Measurements from ENCODE around the gene TPMT.
"Not testable (repeated sequence)": the region's sequence is repeated elsewhere in the genome, so short reads cannot be mapped to it uniquely, and the experiment has no call there.

Gene TPMT

DNA sequence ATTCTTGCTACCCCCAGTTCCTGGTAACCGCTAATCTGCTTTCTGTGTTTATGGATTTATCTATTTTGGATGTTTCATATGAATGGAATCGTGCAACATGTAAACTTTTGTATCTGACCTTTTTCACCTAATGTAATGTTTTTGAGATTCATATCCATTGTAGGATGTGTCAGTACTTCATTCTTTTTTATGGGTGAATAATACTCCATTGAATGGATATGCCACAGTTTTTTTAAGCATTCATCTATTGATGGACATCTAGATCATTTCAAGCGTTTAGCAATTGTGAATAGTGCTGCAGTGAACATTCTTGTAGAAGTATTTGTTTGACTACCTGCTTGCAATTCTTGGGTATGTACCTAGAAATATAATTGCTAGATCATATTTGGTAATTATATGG is 13.4 kb upstream of the TPMT start:
- Mint-ChIP-seq H3K4me1 (no peaks in the 10 kb centered on the region), H3K4me3 (no peak overlapping the region), H3K36me3 (peaks cover 51% of the 10 kb centered on the region), H3K27ac (no peak overlapping the region), H3K9me3 (peaks cover 3% of the 10 kb centered on the region), H3K27me3 (no peaks in the 10 kb centered on the region)
- no peak for ATAC-seq

DNA sequence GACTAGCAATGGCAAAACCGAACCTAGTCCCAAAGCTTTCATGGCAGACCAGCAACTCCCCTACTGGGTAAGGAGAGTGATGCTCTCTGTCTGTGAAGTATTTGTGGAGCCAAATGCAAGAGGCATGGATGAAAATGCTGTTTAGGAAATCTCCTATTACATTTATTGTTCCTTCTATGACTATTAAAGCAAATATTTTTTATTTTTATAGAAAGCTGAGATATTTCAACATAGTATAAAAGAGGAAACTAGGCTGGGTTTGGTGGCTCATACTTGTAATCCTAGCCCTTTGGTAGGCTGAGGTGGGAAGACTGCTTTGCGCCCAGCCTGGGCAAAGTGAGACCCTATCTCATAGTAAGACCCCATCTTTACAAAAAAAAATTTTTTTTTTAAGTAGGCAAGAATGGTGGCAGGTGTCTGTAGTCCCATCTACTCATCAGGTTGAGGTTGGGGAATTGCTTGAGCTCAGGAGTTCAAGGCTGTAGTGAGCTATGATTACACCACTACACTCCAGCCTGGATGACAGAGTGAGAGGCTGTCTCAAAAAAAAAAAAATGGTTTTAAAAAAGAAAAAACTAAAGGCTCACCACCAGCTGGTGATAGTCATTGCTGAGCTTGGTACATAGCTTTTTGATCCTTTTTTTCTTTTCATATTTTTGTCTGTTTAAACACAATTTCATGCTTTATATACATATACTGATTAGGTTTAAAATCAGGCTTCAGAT is 11.6 kb upstream of the TPMT start:
- H3K27me3 Mint-ChIP-seq, result no peaks in the 10 kb centered on the region
- no peak for ATAC-seq
- H3K27ac Mint-ChIP-seq, result no peak overlapping the region
- H3K9me3 Mint-ChIP-seq, result peaks cover 3% of the 10 kb centered on the region
- H3K36me3 Mint-ChIP-seq, result peaks cover 52% of the 10 kb centered on the region
- H3K4me3 Mint-ChIP-seq, result no peak overlapping the region
- H3K4me1 Mint-ChIP-seq, result no peaks in the 10 kb centered on the region

DNA sequence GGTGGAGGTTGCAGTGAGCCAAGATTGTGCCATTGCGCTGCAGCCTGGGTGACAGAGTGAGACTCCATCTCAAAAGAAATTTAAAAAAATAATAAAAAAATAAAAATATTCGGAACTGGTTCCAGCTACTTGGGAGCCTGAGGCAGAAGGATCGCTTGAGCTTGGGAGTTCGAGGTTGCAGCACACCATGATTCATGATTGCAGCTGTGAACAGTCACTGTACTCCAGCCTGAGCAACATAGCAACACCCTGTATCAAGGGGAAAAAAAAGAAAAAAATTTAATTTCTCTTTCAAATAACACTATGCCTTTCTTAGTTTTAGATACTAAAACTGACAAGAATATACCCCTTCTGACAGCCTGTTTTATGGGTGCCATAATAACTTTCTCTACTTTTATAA is 10.9 kb upstream of the TPMT start:
- Mint-ChIP-seq H3K4me1 (no peaks in the 10 kb centered on the region), H3K27me3 (no peaks in the 10 kb centered on the region), H3K36me3 (peaks cover 51% of the 10 kb centered on the region)

DNA sequence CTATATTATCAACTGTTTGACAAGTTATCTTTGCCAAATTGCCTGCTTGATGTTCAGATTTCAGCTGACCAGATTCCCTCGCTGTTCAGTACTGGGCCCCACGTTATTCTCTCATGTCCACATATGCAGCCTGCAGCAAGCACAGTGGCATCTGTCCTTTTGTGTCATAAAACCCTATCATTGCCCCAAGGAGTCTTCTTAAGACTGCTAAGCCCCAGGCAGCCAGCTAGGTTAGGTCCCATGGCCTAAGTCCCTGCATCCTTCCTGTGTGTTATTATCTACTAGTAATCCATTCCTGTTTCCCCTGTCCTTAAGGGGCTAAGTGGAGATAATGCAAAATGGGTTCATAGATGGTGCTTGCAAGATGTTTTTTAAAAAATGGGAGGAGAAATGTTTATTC is 7.5 kb upstream of the TPMT start:
- H3K27me3 Mint-ChIP-seq, result no peaks in the 10 kb centered on the region
- peaks cover 34% of the 10 kb centered on the region for H3K36me3 Mint-ChIP-seq
- ATAC-seq, result no peak
- H3K4me3 Mint-ChIP-seq, result no peak overlapping the region
- H3K27ac Mint-ChIP-seq, result no peak overlapping the region
- no peaks in the 10 kb centered on the region for H3K9me3 Mint-ChIP-seq
- H3K4me1 Mint-ChIP-seq, result no peaks in the 10 kb centered on the region

More for the DNA sequence above, 10.9 kb upstream of the TPMT start:
- no peak overlapping the region for H3K27ac Mint-ChIP-seq
- H3K4me3 Mint-ChIP-seq, result no peak overlapping the region
- peaks cover 3% of the 10 kb centered on the region for H3K9me3 Mint-ChIP-seq
- ATAC-seq, result no peak

DNA sequence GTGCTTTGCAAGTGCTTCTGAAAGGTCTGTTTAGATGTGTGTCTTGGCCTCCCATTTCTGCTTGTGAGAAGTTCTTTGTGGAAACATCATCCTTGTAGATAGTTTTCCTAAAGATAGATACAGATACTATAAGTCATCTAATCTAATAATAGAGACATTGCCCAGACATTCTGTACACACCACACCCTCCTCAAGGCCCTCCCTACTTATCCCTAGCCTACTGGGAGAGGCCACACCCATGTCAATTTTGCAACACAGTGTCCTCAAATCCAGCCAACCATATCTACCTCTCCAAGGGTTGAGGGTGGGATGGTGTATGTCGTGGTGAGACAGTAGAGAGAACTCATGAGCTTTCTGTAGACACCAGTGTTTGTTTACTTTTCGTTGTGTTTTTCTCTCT is 6.6 kb upstream of the TPMT start:
- Mint-ChIP-seq H3K4me3 (no peak overlapping the region), H3K36me3 (peaks cover 34% of the 10 kb centered on the region), H3K9me3 (no peaks in the 10 kb centered on the region), H3K27ac (no peak overlapping the region), H3K4me1 (peaks cover 2% of the 10 kb centered on the region), H3K27me3 (no peaks in the 10 kb centered on the region)
- no peak for ATAC-seq

DNA sequence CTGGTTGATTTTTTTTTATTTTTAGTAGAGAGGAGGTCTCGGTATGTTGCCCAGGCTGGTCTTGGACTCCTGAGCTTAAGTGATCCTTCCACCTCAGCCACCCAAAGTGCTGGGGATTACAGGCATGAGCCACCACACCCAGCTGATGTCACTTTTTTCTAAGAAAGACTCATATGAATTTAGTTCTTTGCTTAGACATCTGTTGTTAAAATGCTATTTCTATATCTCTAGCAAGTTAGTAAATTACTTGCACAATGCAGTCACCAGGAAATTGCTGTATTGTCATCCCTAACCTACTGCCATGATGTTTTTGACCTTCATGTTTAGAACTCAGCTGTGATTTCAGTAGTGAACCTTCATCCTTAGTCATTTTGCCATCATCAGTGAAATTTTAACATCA is 6.0 kb upstream of the TPMT start:
- Mint-ChIP-seq H3K27ac (no peak overlapping the region), H3K4me3 (no peak overlapping the region), H3K36me3 (peaks cover 34% of the 10 kb centered on the region), H3K4me1 (peaks cover 7% of the 10 kb centered on the region), H3K9me3 (no peaks in the 10 kb centered on the region), H3K27me3 (no peaks in the 10 kb centered on the region)
- ATAC-seq, result no peak

DNA sequence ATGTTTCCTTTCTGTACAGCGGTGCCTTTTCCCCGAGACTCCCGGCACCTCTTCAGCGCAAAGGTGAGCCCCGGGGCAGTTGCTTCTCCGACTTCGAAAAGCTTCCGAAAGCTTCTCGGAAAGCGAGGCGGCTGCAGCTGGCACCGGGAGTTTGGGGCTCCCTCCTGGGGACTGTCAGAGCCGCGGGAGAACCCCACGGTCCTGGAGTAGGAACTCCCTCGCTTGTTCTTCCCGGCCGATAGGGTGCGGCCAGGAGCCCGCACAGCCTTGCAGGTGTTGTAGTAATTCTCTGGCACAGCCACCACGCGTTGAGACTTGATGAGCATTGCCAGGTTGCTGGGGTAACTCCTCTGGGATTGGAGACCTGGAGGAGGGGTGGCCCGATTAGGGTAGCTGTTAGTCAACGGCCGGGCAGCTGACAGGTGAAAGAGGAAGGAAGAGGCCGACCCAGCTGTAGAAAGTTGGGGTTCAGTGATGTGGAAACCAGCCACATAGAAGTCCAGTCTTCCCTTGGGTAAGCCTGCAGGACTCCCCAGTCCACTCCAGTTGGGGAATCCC is 1.1 kb upstream of the TPMT start:
- Mint-ChIP-seq H3K36me3 (peaks cover 14% of the 10 kb centered on the region), H3K27me3 (no peaks in the 10 kb centered on the region), H3K27ac (peak overlapping the region; percentile 62), H3K4me3 (peak overlapping the region; percentile 99), H3K9me3 (no peaks in the 10 kb centered on the region), H3K4me1 (peaks cover 24% of the 10 kb centered on the region)
- ATAC-seq, result peak; percentile 67

DNA sequence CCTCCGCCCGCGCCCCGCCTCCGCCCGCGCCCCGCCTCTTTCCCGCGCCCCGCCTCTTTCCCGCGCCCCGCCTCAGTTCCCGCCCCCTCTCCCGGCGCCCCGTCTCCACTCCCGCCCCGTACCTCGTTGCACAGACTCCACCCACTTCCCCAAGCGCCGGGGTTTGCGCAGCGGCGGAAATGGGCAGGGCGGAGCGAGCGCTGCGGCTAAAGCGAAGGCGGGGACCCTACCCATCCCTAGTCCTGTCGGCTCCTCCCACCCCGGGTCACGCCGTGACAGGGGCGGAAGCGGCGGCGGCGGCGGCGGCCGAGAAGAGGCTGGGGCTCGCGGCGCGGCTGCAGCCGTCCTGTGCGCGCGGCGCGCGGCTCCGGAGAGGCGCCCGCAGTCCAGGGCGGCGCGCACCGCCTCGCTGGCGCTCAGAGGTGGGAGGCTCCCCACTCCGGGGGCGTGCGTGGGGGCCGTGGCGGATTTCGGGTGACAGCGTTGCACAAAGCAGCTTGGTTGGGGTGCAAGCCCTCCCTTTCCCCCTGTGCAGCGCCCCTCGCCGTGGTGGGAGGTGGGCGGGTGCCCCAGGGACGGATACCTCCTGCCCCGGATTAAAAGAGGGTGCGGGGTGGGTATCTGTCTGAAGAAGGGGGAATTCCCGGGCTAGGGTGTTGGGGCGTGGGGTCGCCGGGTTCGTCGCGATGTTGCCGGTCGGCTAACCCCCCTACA is 430 bp upstream of the TPMT start, which contains the start of gene KDM1B:
Gene KDM1B, plus strand, starts transcription at position 273 of the 714 bp plus-strand sequence. CDS start 4,474 bp downstream, outside the sequence.
- peak within 1 kb of the TSS; percentile 99 for H3K4me3 Mint-ChIP-seq
- H3K27ac Mint-ChIP-seq, result peak within 1 kb of the TSS; percentile 89
- peaks cover 24% of the 10 kb centered on the region for H3K4me1 Mint-ChIP-seq
- no peaks in the 10 kb centered on the region for H3K27me3 Mint-ChIP-seq
- peaks cover 11% of the 10 kb centered on the region for H3K36me3 Mint-ChIP-seq
- no peaks in the 10 kb centered on the region for H3K9me3 Mint-ChIP-seq
- peak; percentile 96 for ATAC-seq

DNA sequence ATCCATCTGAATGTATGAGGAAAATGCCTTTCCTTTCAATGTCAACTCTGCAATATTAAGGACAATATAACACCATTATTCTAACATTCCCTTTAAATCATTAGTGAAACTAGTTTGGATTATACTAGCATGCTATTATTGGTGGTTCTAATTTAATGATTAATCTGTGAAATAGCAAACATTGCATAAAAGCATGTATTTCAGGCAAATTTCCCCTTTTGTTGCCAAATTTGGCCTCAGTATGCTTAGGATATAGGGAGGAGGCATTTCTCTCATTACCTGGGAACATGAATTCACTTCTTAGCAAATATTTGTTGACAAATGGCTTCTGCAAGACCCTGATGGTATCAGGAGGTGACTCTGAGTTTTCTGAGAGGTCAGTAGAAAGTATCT is 1.6 kb downstream of the TPMT start:
- Mint-ChIP-seq H3K4me1 (peaks cover 24% of the 10 kb centered on the region), H3K9me3 (no peaks in the 10 kb centered on the region), H3K27me3 (no peaks in the 10 kb centered on the region), H3K27ac (peak overlapping the region; percentile 27), H3K36me3 (peaks cover 9% of the 10 kb centered on the region), H3K4me3 (no peak overlapping the region)
- ATAC-seq, result no peak

DNA sequence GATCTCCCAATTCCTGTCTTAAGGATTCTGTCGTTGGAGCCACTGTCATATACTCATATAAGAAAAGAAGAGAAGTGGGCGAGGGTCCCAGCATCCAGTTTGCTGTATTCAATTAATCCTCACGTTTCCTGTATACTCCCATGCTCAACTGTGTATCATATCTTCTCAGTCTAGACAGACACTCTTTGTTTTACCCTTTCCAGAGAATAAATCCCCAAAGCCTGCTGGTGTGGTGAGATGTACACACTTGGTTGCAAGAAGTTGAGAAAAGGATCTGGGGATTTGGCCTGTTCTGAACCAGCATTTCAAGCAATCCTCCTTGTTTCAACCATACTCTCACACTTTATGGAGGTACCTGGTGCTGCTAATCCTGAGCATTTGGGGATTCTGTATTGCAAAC is 3.1 kb downstream of the TPMT start:
- H3K27ac Mint-ChIP-seq, result no peak overlapping the region
- H3K4me3 Mint-ChIP-seq, result no peak overlapping the region
- H3K36me3 Mint-ChIP-seq, result peaks cover 11% of the 10 kb centered on the region
- ATAC-seq, result no peak
- no peaks in the 10 kb centered on the region for H3K9me3 Mint-ChIP-seq
- peaks cover 24% of the 10 kb centered on the region for H3K4me1 Mint-ChIP-seq
- no peaks in the 10 kb centered on the region for H3K27me3 Mint-ChIP-seq

DNA sequence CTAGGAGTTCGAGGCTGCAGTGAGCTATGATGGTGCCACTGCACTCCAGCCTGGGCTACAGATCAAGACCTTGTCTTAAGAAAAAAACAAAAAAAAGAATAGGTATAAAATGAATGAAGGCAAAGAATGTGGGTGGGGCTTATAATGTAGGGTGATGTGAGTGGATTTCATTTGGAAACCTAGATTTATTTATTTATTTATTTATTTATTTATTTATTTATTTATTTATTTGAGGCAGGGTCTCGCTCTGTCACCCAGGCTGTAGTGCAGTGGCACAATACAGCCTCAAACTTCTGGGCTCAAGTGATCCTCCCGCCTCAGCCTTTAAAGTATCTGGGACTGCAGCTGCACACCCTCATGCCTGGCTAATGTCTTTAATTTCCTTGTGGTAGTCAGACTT is 3.5 kb downstream of the TPMT start:
- Mint-ChIP-seq H3K36me3 (peaks cover 11% of the 10 kb centered on the region), H3K4me1 (peaks cover 22% of the 10 kb centered on the region)

DNA sequence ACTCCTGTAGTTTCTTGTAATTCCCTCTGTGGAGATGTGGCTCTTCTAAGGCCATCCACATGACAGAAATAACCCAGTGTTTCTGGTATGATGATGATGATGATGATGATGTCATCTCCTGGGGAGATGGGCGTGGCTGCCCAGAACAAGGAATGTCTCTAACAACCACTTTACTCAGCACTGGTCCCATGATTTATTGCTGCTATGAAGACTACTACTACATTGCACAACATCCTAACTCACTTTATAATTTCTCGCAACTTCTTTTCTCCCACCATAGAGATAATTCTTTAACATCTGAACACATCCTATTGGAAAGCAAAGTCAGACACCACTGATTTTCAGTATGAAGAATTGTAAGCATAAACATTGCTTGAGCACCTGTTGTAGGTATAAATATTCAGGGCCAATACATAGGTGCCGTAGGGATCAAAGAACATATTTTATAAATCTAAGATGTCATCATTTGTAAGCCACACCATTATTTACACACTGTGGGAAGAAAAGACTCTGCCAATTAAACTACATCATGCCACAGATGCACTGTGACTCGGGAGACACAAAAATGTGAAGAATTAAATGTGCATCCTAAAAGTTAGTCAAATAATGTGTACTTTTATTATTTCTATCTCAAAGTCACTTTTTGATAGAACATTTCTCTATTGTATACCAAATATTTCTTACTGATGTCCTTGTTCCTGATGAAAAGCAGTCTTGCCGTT is 6.4 kb downstream of the TPMT start:
- Mint-ChIP-seq H3K27me3 (no peaks in the 10 kb centered on the region), H3K36me3 (peaks cover 11% of the 10 kb centered on the region), H3K27ac (no peak overlapping the region), H3K4me3 (no peak overlapping the region), H3K9me3 (no peaks in the 10 kb centered on the region), H3K4me1 (peaks cover 10% of the 10 kb centered on the region)
- ATAC-seq, result no peak

More for the DNA sequence above, 3.5 kb downstream of the TPMT start:
- H3K4me3 Mint-ChIP-seq, H3K27me3 Mint-ChIP-seq, H3K9me3 Mint-ChIP-seq, H3K27ac Mint-ChIP-seq, ATAC-seq: not testable (repeated sequence)

DNA sequence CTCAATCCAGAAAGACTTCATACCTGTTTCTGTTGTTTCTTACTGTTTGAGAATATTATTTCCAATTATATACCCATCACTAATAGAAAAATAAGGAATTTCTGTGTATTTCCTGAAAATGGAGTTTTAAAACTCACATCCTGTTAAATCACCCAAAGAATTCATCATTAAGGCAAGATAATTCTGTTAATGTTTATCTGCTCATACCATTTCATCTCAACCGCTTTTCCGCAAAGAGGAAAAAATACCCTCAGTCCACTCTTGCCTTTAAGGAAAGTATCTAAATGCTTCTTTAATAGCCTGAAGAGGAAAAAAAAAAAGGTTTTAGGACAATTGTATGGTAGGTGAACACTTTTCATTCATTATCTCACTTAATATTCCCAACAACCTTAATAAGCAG is 7.3 kb downstream of the TPMT start:
- Mint-ChIP-seq H3K27ac (no peak overlapping the region), H3K36me3 (peaks cover 17% of the 10 kb centered on the region), H3K4me1 (peaks cover 3% of the 10 kb centered on the region), H3K27me3 (no peaks in the 10 kb centered on the region), H3K9me3 (no peaks in the 10 kb centered on the region), H3K4me3 (no peak overlapping the region)
- ATAC-seq, result no peak

DNA sequence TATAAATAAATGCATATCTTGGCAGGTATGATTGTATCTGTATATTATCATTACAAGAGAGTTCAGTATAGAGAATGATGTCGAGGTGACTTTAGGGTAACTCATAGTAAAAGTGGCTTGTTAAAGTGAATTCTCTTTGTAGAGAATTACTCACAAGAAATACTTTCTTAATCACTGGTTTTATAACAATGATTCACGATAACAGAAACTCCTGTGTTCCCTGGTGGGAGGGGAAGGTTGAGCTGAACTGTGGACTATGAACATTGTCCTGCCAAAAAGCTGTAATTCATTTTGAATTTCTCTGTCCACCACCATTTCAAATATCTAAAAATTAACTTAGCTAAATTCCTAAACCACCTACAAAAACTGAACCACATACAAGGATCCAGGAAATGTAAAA is 7.7 kb downstream of the TPMT start:
- Mint-ChIP-seq H3K9me3 (no peaks in the 10 kb centered on the region), H3K27ac (no peak overlapping the region), H3K36me3 (peaks cover 22% of the 10 kb centered on the region), H3K4me3 (no peak overlapping the region), H3K4me1 (no peaks in the 10 kb centered on the region), H3K27me3 (no peaks in the 10 kb centered on the region)
- no peak for ATAC-seq

DNA sequence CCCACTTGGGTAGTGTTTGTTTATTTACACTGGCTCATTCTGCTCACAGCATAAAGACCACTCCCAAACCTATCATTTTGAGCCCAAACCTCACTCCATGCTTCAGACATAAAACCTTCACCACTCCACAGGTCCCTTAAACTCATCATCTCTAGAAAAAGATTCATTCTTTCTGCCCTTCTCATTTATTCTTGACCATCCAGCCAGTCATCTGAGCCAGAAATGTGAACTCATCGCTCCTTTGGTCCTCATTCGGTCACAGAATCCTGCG is 12.4 kb downstream of the TPMT start:
- Mint-ChIP-seq H3K4me1 (no peaks in the 10 kb centered on the region), H3K9me3 (no peaks in the 10 kb centered on the region), H3K27me3 (no peaks in the 10 kb centered on the region), H3K36me3 (peaks cover 35% of the 10 kb centered on the region), H3K4me3 (no peak overlapping the region), H3K27ac (no peak overlapping the region)
- no peak for ATAC-seq
